ENCODE measurements around the gene SYT13. TPM values are rescaled to one million over a fixed set of nuclear protein-coding genes. Genes with fewer than 3 reads are reported as not detected.

SYT13 gene
- total RNA-seq, 1 donor from 2014 or later: 0.06 TPM

GRCh38 chr11:45224766-45225165, 61.4 kb downstream of the SYT13 start:
- DNase-seq (ENCODE audit: extremely low read depth, low read depth, low spot score): no peak

GRCh38 chr11:45223496-45223895, 62.6 kb downstream of the SYT13 start:
- DNase-seq (ENCODE audit: extremely low read depth, low read depth, low spot score): no peak

- DNase-seq (ENCODE audit: extremely low read depth, low read depth, low spot score): no peak
Measured at GRCh38 chr11:45219411-45219810, 66.7 kb downstream of the SYT13 start.

- no peak for DNase-seq (ENCODE audit: extremely low read depth, low read depth, low spot score)
Measured at GRCh38 chr11:45218705-45219104, 67.4 kb downstream of the SYT13 start.

- DNase-seq (ENCODE audit: extremely low read depth, low read depth, low spot score): no peak
Measured at GRCh38 chr11:45217991-45218390, 68.2 kb downstream of the SYT13 start.

- no peak for DNase-seq (ENCODE audit: extremely low read depth, low read depth, low spot score)
Measured at GRCh38 chr11:45216901-45217300, 69.2 kb downstream of the SYT13 start.

GRCh38 chr11:45216031-45216430, 70.1 kb downstream of the SYT13 start:
- no peak for DNase-seq (ENCODE audit: extremely low read depth, low read depth, low spot score)

- DNase-seq (ENCODE audit: extremely low read depth, low read depth, low spot score): no peak
Measured at GRCh38 chr11:45215098-45215865, 70.9 kb downstream of the SYT13 start.

- DNase-seq (ENCODE audit: extremely low read depth, low read depth, low spot score): no peak
Measured at GRCh38 chr11:45213717-45214116, 72.4 kb downstream of the SYT13 start.

GRCh38 chr11:45213316-45213665, 72.8 kb downstream of the SYT13 start:
- no peak for DNase-seq (ENCODE audit: extremely low read depth, low read depth, low spot score)

GRCh38 chr11:45212566-45213315, 73.4 kb downstream of the SYT13 start:
- DNase-seq (ENCODE audit: extremely low read depth, low read depth, low spot score): no peak

- no peak for DNase-seq (ENCODE audit: extremely low read depth, low read depth, low spot score)
Measured at GRCh38 chr11:45211732-45212131, 74.4 kb downstream of the SYT13 start.

- DNase-seq (ENCODE audit: extremely low read depth, low read depth, low spot score): no peak
Measured at GRCh38 chr11:45210846-45211245, 75.3 kb downstream of the SYT13 start.

GRCh38 chr11:45209891-45210699, 76.0 kb downstream of the SYT13 start:
- no peak for DNase-seq (ENCODE audit: extremely low read depth, low read depth, low spot score)

- DNase-seq (ENCODE audit: extremely low read depth, low read depth, low spot score): no peak
Measured at GRCh38 chr11:45209000-45209879, 76.9 kb downstream of the SYT13 start.

GRCh38 chr11:45208135-45208534, 78.0 kb downstream of the SYT13 start:
- DNase-seq (ENCODE audit: extremely low read depth, low read depth, low spot score): no peak

GRCh38 chr11:45205978-45206377, 80.2 kb downstream of the SYT13 start:
- DNase-seq (ENCODE audit: extremely low read depth, low read depth, low spot score): no peak

GRCh38 chr11:45204761-45205160, 81.4 kb downstream of the SYT13 start:
- DNase-seq (ENCODE audit: extremely low read depth, low read depth, low spot score): no peak

GRCh38 chr11:45193695-45194094, 92.4 kb downstream of the SYT13 start:
- no peak for DNase-seq (ENCODE audit: extremely low read depth, low read depth, low spot score)
